Neural progenitor cell (in vitro differentiated cells): ENCODE measurements around the gene PRPF4. TPM values are rescaled to one million over a fixed set of nuclear protein-coding genes. Genes with fewer than 3 reads are reported as not detected.
A peak's percentile ranks its signal among the peaks of the same experiment; 100 is the strongest.

Source experiments
- DNase-seq: peaks from one replicate; pipeline ENCODE4 v3.0.0-alpha.2; 2016; ENCODE audit warnings: low spot score
- H2AFZ ChIP-seq: fragments of 200-600 bp; sonication (generic); replicated peaks from 2 replicates; pipeline ENCODE4 v1.6.1; 2016; ENCODE audit warnings: antibody characterized with exemption
- H3F3A ChIP-seq: fragments of 200-600 bp; sonication (generic); 2 replicates; pipeline ENCODE4 v1.6.1; 2016; ENCODE audit warnings: antibody characterized with exemption, low read depth
- H3K27ac ChIP-seq: fragments of 200-600 bp; sonication (generic); 2 replicates; pipeline ENCODE4 v1.5.1; 2016; ENCODE audit warnings: mild to moderate bottlenecking
- H3K27me3 ChIP-seq: fragments of 200-600 bp; sonication (generic); 2 replicates; pipeline ENCODE4 v1.6.1; 2016; ENCODE audit warnings: mild to moderate bottlenecking, moderate library complexity
- H3K36me3 ChIP-seq: fragments of 200-600 bp; sonication (generic); 2 replicates; pipeline ENCODE4 v1.5.1; 2016
- H3K4me1 ChIP-seq: fragments of 200-600 bp; sonication (generic); 2 replicates; pipeline ENCODE4 v1.6.1; 2016; ENCODE audit warnings: mixed run types
- H3K4me2 ChIP-seq: fragments of 200-600 bp; sonication (generic); 2 replicates; pipeline ENCODE4 v1.6.1; 2016
- H3K4me3 ChIP-seq: fragments of 200-600 bp; sonication (generic); 2 replicates; pipeline ENCODE4 v1.5.1; 2016
- H3K79me2 ChIP-seq: fragments of 200-600 bp; sonication (generic); 2 replicates; pipeline ENCODE4 v1.6.1; 2016; ENCODE audit warnings: low read depth
- H3K9ac ChIP-seq: fragments of 200-600 bp; sonication (generic); 2 replicates; pipeline ENCODE4 v1.6.1; 2016
- H3K9me3 ChIP-seq: fragments of 200-600 bp; sonication (generic); 2 replicates; pipeline ENCODE4 v1.5.1; 2016; ENCODE audit warnings: low read depth
- H4K20me1 ChIP-seq: fragments of 200-600 bp; sonication (generic); 2 replicates; pipeline ENCODE4 v1.6.1; 2016; ENCODE audit warnings: low read depth
- H3K27ac Mint-ChIP-seq: 3 replicates; pipeline ENCODE4 v1.8.0; 2021; ENCODE audit warnings: mixed read lengths
- H3K27me3 Mint-ChIP-seq: 2 replicates; pipeline ENCODE4 v1.8.0; 2022; ENCODE audit warnings: low read depth, mild to moderate bottlenecking, inconsistent platforms, moderate library complexity, mixed read lengths; ENCODE audit not compliant: insufficient read depth
- H3K36me3 Mint-ChIP-seq: 3 replicates; pipeline ENCODE4 v1.8.0; 2021; ENCODE audit warnings: mixed read lengths
- H3K4me1 Mint-ChIP-seq: 3 replicates; pipeline ENCODE4 v1.8.0; 2021; ENCODE audit warnings: mixed read lengths
- H3K4me3 Mint-ChIP-seq: 3 replicates; pipeline ENCODE4 v1.8.0; 2021; ENCODE audit warnings: mild to moderate bottlenecking, moderate library complexity, mixed read lengths
- H3K9me3 Mint-ChIP-seq: 3 replicates; pipeline ENCODE4 v1.8.0; 2020; ENCODE audit warnings: mixed read lengths
- EZH2 ChIP-seq: fragments of 200-600 bp; sonication (generic); IDR thresholded peaks from 2 replicates; pipeline ENCODE4 v1.6.1; 2017; ENCODE audit warnings: antibody characterized with exemption, mild to moderate bottlenecking, moderate library complexity
- EZH2phosphoT487 ChIP-seq: fragments of 200-600 bp; sonication (generic); IDR thresholded peaks from 2 replicates; pipeline ENCODE4 v1.6.1; 2017; ENCODE audit warnings: antibody characterized with exemption
- total RNA-seq: library from RNA; depleted of rRNA; stranded (reverse); fragments of >200 nt; gene quantifications from 2 replicates; pipeline ENCODE4 v1.2.3, GENCODE V29; 2015; ENCODE audit warnings: low replicate concordance
- TF ChIP-seq, protein P1 (sequence below): fragments of 200-600 bp; sonication (generic); IDR thresholded peaks from 2 replicates; pipeline ENCODE4 v1.5.1; 2017; ENCODE audit warnings: antibody characterized with exemption, mild to moderate bottlenecking

PRPF4 gene
- total RNA-seq, 1 donor from 2014 or later: 28.2 TPM

DNA sequence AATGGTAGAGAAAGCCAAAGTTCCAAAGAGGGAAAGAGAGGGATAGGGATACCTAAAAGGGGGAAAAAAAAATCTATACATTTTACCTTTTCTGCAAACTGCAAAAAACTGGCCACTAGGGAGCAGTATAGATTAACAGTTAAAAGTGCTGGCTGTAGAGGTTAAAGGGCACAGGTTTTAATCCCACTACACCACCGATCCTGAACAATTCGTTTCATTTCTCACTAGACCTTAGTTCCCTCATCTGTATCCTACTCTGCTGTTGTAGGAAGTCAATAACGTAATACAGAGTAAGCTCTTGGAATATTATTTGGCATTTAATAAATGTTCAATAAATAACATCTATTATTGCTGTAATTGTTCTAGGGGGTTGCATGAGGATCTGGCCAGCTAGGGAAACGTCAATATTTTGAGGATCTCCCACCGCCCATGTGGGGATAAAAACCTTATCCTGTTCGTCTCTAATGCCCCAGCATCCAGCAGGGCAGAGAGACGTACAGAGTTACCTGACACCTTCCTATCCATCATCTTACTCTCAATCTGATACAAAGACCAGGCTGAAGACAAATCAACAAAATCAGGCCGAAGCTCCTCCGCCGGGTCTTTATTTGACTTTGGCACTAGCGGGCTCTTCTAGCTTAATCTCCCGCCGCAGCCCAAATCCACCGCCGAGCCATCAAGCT is 843 bp upstream of the PRPF4 start:
- H3K4me3 Mint-ChIP-seq: no peak overlapping the region
- H3K9me3 ChIP-seq: no peaks in the 10 kb centered on the region
- H3K27me3 Mint-ChIP-seq: no peaks in the 10 kb centered on the region
- H3K4me1 ChIP-seq: peaks cover 16% of the 10 kb centered on the region
- peak overlapping the region; percentile 2 for H3K27ac ChIP-seq
- peak overlapping the region; percentile 86 for H3K4me3 ChIP-seq
- peak; percentile 87 for DNase-seq
- peak overlapping the region; percentile 79 for H3K4me2 ChIP-seq
- H4K20me1 ChIP-seq: peaks cover 9% of the 10 kb centered on the region
- no peak overlapping the region for H3K9ac ChIP-seq
- H3K27me3 ChIP-seq: no peaks in the 10 kb centered on the region
- H3K36me3 Mint-ChIP-seq: peaks cover 21% of the 10 kb centered on the region
- TF ChIP-seq EZH2 (no peak), EZH2phosphoT487 (no peak)
- TF ChIP-seq, protein P1, sequence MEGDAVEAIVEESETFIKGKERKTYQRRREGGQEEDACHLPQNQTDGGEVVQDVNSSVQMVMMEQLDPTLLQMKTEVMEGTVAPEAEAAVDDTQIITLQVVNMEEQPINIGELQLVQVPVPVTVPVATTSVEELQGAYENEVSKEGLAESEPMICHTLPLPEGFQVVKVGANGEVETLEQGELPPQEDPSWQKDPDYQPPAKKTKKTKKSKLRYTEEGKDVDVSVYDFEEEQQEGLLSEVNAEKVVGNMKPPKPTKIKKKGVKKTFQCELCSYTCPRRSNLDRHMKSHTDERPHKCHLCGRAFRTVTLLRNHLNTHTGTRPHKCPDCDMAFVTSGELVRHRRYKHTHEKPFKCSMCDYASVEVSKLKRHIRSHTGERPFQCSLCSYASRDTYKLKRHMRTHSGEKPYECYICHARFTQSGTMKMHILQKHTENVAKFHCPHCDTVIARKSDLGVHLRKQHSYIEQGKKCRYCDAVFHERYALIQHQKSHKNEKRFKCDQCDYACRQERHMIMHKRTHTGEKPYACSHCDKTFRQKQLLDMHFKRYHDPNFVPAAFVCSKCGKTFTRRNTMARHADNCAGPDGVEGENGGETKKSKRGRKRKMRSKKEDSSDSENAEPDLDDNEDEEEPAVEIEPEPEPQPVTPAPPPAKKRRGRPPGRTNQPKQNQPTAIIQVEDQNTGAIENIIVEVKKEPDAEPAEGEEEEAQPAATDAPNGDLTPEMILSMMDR: peak; percentile 84
- no peaks in the 10 kb centered on the region for H3K9me3 Mint-ChIP-seq
- peaks cover 16% of the 10 kb centered on the region for H3K36me3 ChIP-seq
- H3K27ac Mint-ChIP-seq: no peak overlapping the region
- H3K79me2 ChIP-seq: peaks cover 40% of the 10 kb centered on the region
- H3F3A ChIP-seq: peaks cover 7% of the 10 kb centered on the region
- peaks cover 9% of the 10 kb centered on the region for H3K4me1 Mint-ChIP-seq
- H2AFZ ChIP-seq: peak overlapping the region; percentile 51

DNA sequence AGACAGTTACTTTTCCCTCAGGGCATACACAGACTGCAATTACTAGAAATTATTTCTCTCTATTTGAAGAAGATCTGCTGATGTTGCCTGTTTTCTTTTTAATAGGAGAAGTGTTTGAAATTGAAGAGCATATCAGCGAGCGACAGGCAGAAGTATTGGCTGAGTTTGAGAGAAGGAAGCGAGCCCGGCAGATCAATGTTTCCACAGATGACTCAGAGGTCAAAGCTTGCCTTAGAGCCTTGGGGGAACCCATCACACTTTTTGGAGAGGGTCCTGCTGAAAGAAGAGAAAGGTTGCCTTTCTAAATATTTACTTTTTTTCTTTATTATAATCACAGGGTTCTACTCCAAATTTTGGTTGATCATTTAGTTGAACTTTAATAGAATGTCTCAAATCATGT is 3.4 kb downstream of the PRPF4 start:
- Histone ChIP-seq H2AFZ (no peak overlapping the region), H4K20me1 (peaks cover 25% of the 10 kb centered on the region), H3K4me3 (no peak overlapping the region), H3F3A (peaks cover 16% of the 10 kb centered on the region), H3K9me3 (no peaks in the 10 kb centered on the region), H3K4me2 (no peak overlapping the region), H3K79me2 (peaks cover 43% of the 10 kb centered on the region), H3K4me1 (peaks cover 16% of the 10 kb centered on the region), H3K27ac (no peak overlapping the region), H3K9ac (no peak overlapping the region), H3K36me3 (peaks cover 19% of the 10 kb centered on the region), H3K27me3 (no peaks in the 10 kb centered on the region)
- no peaks in the 10 kb centered on the region for H3K27me3 Mint-ChIP-seq
- TF ChIP-seq EZH2phosphoT487 (no peak), EZH2 (no peak)
- TF ChIP-seq, protein P1: no peak
- no peaks in the 10 kb centered on the region for H3K9me3 Mint-ChIP-seq
- H3K4me3 Mint-ChIP-seq: no peak overlapping the region
- no peak for DNase-seq
- H3K27ac Mint-ChIP-seq: no peak overlapping the region
- H3K4me1 Mint-ChIP-seq: peaks cover 9% of the 10 kb centered on the region
- H3K36me3 Mint-ChIP-seq: peaks cover 28% of the 10 kb centered on the region

DNA sequence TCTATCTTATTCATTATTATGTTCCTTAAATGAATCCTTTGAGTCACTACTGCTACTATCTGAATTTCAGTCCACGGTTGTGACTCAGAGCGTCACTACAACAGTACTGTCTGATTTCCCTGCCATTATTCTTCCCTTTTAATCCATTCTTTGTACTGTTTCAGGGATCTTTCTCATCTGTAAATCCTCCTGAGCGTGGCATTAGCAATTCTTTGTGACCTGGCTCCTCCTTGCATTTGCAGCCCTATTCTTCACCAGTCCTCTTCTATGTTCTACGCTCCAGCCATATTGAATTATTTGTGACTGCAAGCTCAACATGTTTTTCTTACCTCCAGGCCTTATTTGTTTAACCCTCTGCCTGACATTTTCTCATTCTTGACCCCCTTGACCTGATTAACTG is 5.9 kb downstream of the PRPF4 start:
- no peak overlapping the region for H3K9ac ChIP-seq
- peaks cover 16% of the 10 kb centered on the region for H4K20me1 ChIP-seq
- H3K9me3 Mint-ChIP-seq: no peaks in the 10 kb centered on the region
- peaks cover 8% of the 10 kb centered on the region for H3K4me1 ChIP-seq
- no peaks in the 10 kb centered on the region for H3K9me3 ChIP-seq
- H2AFZ ChIP-seq: no peak overlapping the region
- no peaks in the 10 kb centered on the region for H3K27me3 ChIP-seq
- H3K4me3 ChIP-seq: no peak overlapping the region
- peak overlapping the region; percentile 17 for H3K27ac Mint-ChIP-seq
- DNase-seq: peak; percentile 16
- peaks cover 29% of the 10 kb centered on the region for H3K79me2 ChIP-seq
- peaks cover 37% of the 10 kb centered on the region for H3K36me3 ChIP-seq
- H3K4me1 Mint-ChIP-seq: peaks cover 3% of the 10 kb centered on the region
- H3K27ac ChIP-seq: no peak overlapping the region
- no peak for TF ChIP-seq EZH2phosphoT487
- TF ChIP-seq EZH2: no peak
- TF ChIP-seq, protein P1: no peak
- H3F3A ChIP-seq: peaks cover 9% of the 10 kb centered on the region
- H3K36me3 Mint-ChIP-seq: peaks cover 39% of the 10 kb centered on the region
- H3K4me3 Mint-ChIP-seq: no peak overlapping the region
- H3K27me3 Mint-ChIP-seq: no peaks in the 10 kb centered on the region
- no peak overlapping the region for H3K4me2 ChIP-seq
